HG03139 (cell line): ENCODE results near the gene KRT40.
"Not testable (repeated sequence)": the region's sequence is repeated elsewhere in the genome, so short reads cannot be mapped to it uniquely, and the experiment has no call there.

Experiments
- ATAC-seq: cut with Tn5 transposase; IDR thresholded peaks from one replicate; pipeline ENCODE4 v1.9.1; 2021; ENCODE audit not compliant: unreplicated experiment

Gene KRT40

DNA sequence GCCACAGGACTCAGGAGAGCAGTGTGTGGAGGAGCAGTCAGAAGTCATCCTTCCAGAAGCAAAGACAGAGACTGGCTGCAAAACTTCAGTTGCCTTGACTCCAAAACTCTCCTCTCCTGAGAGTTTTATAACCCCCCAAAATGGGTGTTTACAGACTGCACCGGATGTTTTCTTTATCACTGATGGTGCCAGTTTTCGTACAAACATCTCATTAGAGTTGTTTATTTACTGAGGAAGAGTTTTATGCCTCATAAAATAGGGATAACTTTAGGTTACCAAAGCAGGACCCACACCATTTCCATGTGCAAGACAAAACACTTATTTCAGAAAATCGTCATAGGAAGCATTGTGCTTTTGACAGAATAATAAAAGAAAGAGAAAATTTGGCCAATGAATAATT lies at the start of gene KRT40:
TSS of gene KRT40 (minus strand) at position 101 of the 400 bp plus-strand sequence. CDS start at position 48, 53 bp downstream.
- ATAC-seq: no peak

GRCh38 chr17:41029633-41030245 lies 45.6 kb upstream of the KRT40 start, which contains the start of gene KRTAP1-4:
Gene KRTAP1-4 (minus strand): TSS chr17:41030195. CDS start chr17:41030078, 117 bp downstream.
- no peak for ATAC-seq

GRCh38 chr17:41026715-41027471 lies 42.8 kb upstream of the KRT40 start, which contains the start of gene KRTAP1-5:
Gene KRTAP1-5 (minus strand): TSS chr17:41027208. CDS start chr17:41027155, 53 bp downstream.
- ATAC-seq: no peak

- no peak for ATAC-seq
Measured at GRCh38 chr17:41024697-41025096, 40.6 kb upstream of the KRT40 start.

DNA sequence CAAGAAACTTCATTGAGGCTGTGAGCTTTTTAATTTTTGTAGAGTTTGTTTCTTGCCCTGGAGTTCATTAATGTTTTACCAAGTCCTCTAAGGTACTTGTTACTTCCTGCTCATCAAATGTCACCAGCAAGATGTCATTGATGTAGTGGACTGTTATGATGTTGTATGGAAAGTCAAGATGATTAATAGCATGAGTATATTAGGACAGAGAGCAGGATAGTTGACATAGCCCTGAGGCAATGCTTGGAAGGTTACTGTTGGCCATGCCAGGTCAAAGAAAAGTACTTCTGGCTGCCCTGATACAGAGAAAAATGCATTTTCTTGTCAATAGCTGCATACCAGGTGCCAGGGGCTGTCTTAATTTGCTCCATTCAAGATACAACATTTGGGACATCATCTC lies 36.2 kb upstream of the KRT40 start:
- ATAC-seq: no peak

GRCh38 chr17:41019415-41019814 lies 35.3 kb upstream of the KRT40 start:
- ATAC-seq: no peak

- ATAC-seq: no peak
Measured at GRCh38 chr17:41018541-41018940, 34.4 kb upstream of the KRT40 start.

DNA sequence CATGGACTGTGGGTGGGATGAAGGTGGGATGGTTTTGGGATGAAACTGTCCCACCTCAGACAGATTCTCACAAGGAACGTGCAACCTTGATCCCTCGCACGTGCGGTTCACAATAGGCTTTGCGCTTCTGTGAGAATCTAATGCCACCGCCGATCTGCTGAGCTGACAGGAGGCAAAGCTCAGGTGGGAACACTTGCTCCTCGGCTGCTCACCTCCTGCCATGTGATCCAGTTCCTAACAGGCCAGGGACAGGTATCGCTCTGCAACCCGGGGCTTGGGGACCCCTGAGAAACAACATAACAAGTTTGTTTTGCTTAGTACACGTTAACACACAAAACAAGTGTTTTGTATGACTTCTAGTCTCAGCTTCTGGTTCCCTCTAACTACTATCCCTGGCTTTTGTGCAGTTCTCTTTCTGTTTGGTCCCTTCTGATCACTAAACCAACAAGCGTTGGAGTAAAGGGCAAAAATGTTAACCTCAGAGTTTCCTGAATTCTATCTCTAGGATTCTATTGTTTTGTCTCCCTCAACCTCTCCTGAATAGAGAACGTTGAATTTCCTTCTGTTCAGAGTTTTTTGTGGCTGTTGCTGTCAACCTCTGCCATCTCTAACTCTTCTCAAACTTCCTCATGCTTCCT lies 32.6 kb upstream of the KRT40 start:
- no peak for ATAC-seq

DNA sequence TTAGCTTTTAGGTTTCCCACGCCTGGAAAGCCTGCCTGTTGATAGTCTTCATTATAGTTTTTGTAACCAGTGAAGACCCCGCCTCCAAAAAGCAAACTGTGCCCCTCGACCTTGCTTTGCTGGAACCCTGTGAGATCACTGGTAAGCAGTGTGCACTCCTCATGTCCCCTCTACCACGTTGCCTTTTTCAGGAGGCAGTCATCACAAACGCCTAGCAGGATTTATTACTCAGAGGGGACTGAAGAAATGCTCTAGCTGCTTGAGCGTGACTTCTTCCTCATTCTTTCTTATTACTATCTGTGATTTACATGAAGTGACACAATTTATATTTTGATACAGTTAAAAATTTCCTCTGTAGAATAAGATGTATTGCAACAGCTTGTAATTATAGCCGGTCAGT lies 31.3 kb upstream of the KRT40 start:
- ATAC-seq: no peak

GRCh38 chr17:41013606-41014005 lies 29.5 kb upstream of the KRT40 start:
- ATAC-seq: no peak

DNA sequence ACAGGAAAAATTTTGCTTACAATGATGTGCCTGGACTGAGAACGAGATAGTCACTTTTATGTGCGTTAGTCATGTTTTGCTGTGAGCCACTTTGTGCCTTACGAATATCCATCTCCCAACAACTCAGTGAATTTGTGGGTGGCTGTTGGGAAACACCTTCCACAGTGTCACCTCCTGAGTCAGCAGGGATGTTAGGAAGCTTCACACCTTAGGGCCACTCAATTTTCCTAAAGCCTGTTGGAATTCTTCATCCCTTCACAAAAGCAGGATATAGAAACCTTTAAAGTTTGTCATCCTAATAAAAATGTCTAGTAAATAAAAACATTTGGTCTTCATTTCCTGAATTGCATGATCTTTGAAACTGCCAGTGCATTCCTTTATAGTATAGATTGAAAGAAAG lies 29.1 kb upstream of the KRT40 start:
- no peak for ATAC-seq

DNA sequence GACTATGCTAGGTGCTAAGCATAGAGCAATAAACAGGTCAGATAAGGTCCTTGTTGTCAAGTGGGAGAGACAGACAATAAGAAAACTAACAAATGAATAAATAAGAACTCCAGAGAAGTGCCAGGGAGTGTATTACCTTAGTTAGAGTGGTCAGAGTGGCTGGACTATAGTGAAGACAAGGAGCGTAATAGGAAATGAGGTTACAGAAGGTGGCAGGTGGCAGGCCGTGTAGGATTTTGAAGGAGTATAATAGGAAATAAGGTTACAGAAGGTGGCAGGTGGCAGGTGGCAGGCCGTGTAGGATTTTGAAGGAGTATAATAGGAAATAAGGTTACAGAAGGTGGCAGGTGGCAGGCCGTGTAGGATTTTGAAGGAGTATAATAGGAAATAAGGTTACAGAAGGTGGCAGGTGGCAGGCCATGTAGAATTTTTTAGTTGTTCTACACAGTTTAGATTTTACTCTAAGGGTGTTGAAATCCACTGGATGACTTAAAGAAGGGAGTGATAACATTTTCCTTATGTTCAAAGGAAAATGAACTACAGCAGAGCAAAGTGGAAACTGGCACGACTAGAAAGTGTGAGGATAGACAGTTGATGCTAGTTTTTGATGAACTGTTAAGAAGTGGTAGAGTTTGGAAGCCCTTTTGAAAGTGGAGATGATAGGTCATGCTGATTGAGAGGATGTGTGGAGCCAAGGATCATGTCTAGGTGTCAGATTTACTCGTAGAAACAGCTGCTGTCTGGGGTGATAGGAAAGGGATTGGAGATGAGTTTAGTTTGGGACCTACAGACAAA lies 28.4 kb upstream of the KRT40 start:
- ATAC-seq: no peak

DNA sequence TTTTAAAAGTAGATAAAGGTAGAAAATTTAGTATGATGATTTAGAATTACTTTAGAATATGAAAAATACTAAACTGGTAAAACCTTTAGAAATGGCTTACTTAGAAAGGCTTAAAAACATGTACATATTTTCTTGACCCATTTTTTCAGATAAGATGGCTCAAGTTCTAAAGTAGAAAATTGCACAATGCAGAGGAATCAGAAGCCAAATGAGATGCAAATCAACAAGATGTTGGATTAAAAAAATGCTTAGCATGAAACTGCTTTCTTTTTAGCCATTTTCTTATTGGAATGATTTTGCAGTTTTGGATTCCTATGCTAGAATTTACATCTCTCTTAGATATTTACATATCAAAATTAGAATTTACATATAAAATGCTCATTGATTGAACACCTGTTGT lies 26.3 kb upstream of the KRT40 start:
- no peak for ATAC-seq

DNA sequence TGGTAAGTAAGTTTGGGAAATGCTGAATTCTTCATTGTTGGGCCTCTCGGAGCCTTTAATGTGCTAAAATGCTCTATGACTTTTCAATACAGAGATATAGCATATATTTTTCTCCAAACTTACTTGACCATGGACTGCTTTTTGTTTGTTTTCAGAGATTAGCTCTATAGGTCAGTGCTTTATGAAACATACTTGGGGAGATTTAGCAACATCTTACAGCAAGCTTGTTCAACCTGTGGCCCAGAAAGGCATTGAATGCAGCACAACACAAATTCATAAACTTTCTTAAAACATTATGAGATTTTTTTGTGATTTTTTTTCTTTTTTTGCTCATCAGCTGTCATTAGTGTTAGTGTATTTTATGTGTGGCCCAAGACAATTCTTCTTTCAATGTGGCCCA lies 25.8 kb upstream of the KRT40 start:
- ATAC-seq: no peak

- no peak for ATAC-seq
Measured at GRCh38 chr17:41009301-41009760, 25.2 kb upstream of the KRT40 start.

DNA sequence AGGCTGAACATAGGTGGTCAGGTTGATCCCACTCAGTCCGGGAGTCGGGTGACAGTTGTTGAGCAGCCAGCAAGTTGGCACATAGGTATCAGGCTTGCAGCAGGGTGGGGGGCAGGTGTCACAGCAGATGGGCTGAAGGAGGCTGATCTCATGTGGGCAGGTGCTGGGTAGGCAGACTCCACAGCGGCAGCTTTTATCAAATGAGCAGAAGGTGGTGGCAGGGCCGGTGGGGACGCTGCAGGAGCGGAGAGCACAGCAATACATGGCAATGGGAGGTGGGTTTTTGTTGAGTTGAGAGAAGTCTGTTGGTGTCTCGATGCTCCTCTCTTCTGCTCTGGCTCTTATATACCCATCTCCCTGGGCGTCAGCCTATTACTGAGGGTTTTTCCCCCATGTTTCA lies 24.7 kb upstream of the KRT40 start, which contains the start of gene KRTAP3-1:
TSS of gene KRTAP3-1 (minus strand) at position 318 of the 400 bp plus-strand sequence. CDS start at position 264, 54 bp downstream.
- no peak for ATAC-seq

DNA sequence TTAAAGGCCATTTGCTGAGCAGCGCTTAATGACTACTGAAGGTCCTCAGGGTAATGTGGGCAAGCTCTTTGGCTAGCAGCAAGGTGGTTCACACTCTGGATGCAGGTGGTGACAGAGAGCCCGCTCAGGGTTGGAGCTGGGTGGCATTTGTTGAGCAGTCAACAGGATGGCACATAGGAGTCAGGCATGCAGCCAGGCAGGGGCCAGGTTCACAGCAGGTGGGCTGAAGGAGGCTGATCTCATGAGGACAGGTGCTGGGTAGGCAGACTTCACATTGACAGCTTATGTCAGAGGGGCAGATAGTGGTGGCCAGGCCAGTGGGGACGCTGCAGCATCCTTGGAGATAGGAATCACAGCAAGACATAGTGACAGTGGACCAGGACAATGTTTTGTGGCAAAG lies 20.3 kb upstream of the KRT40 start:
- ATAC-seq: no peak

DNA sequence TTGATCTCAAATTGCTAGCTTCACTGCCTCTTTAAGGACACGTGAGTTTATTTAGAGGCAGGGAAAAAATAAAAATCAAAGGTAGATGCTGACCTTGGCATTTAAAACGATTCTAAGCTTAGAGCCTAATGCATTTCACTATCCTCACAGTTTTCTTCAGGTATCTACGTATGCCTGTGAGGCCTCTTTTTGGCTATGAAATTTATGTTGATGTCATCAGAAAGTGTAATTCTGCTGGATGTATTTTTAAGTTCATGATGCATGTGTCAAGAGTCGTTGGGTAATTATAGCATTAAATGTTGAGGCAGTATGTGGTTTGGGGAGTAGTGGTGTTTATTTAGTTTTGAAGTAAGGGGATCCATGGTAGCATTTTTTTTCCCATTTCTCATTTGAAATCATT lies 19.8 kb upstream of the KRT40 start:
- ATAC-seq: no peak

GRCh38 chr17:41002814-41003213 lies 18.7 kb upstream of the KRT40 start:
- ATAC-seq: no peak

DNA sequence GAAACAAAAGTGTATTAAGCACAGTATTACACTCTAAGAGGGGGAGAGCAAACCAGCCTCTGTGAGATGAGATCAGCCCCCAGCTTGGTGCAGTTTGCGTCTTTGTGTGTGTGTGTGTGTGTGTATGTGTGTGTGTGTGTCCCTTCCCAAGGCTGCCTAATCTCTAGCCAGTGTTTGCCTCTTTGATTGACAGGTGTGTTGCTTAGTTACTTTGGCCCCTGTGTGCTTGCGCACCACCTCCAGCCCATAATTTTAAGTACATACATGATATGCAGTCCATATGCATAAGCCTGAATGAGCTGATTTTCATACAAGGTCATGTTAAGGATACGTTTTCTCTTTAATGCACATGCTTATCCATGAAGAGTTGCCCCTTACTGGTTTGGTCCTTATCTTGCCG lies 17.7 kb upstream of the KRT40 start:
- no peak for ATAC-seq

GRCh38 chr17:40999563-40999962 lies 15.4 kb upstream of the KRT40 start, which contains the start of gene KRTAP3-2:
Gene KRTAP3-2 (minus strand): TSS chr17:40999906. CDS start chr17:40999853, 53 bp downstream.
- ATAC-seq: not testable (repeated sequence)
